Endodermal cell (in vitro differentiated cells): Measurements from ENCODE around the gene TUBA4A. TPM values are rescaled to one million over a fixed set of nuclear protein-coding genes. Genes with fewer than 3 reads are reported as not detected.

Source experiments
- DNase-seq: peaks from one replicate; pipeline ENCODE4 v3.0.0-alpha.2; 2017
- H3K27ac ChIP-seq: 2 replicates; pipeline ENCODE4 v1.5.1; 2013; ENCODE audit warnings: mild to moderate bottlenecking, low read depth, low read length, moderate library complexity
- H3K27me3 ChIP-seq: 2 replicates; pipeline ENCODE4 v1.6.1; 2013; ENCODE audit warnings: mild to moderate bottlenecking, low read length, moderate library complexity; ENCODE audit not compliant: insufficient read depth, control insufficient read depth, poor library complexity, severe bottlenecking
- H3K36me3 ChIP-seq: 2 replicates; pipeline ENCODE4 v1.7.0; 2013; ENCODE audit warnings: mild to moderate bottlenecking, low read length, moderate library complexity; ENCODE audit not compliant: control insufficient read depth, insufficient read depth
- H3K4me1 ChIP-seq: one replicate; pipeline ENCODE4 v1.7.0; 2013; ENCODE audit warnings: low read length; ENCODE audit not compliant: control insufficient read depth, insufficient read depth
- H3K4me3 ChIP-seq: 2 replicates; pipeline ENCODE4 v1.5.1; 2013; ENCODE audit warnings: mild to moderate bottlenecking, low read length, moderate library complexity
- H3K9ac ChIP-seq: 2 replicates; pipeline ENCODE4 v1.6.1; 2013; ENCODE audit warnings: mild to moderate bottlenecking, low read length, moderate library complexity; ENCODE audit not compliant: poor library complexity, severe bottlenecking; ENCODE audit errors: extremely low read depth
- H3K9me3 ChIP-seq: 2 replicates; pipeline ENCODE4 v1.6.1; 2013; ENCODE audit warnings: mild to moderate bottlenecking, low read length, moderate library complexity; ENCODE audit not compliant: control insufficient read depth
- H3K27ac Mint-ChIP-seq: 2 replicates; pipeline ENCODE4 v1.8.0; 2020; ENCODE audit warnings: mixed read lengths
- H3K27me3 Mint-ChIP-seq: 2 replicates; pipeline ENCODE4 v1.8.0; 2021; ENCODE audit warnings: mild to moderate bottlenecking, mixed read lengths; ENCODE audit not compliant: insufficient read depth
- H3K36me3 Mint-ChIP-seq: 2 replicates; pipeline ENCODE4 v1.8.0; 2020; ENCODE audit warnings: low read depth, mixed read lengths
- H3K4me1 Mint-ChIP-seq: 2 replicates; pipeline ENCODE4 v1.8.0; 2020; ENCODE audit warnings: mixed read lengths
- H3K4me3 Mint-ChIP-seq: 2 replicates; pipeline ENCODE4 v1.8.0; 2020; ENCODE audit warnings: mild to moderate bottlenecking, moderate library complexity, mixed read lengths
- H3K9me3 Mint-ChIP-seq: 2 replicates; pipeline ENCODE4 v1.8.0; 2020; ENCODE audit warnings: mild to moderate bottlenecking, mixed read lengths
- CTCF ChIP-seq: fragments of 200-600 bp; sonication (generic); conservative IDR thresholded peaks from 2 replicates; pipeline ENCODE4 v1.5.0; 2021; ENCODE audit warnings: antibody characterized with exemption, mild to moderate bottlenecking
- WGBS, 2 experiments: methylation state at CpG; one replicate each; pipeline versions ENCODE4 v1.1.5 to v1.1.7; 2013; ENCODE audit warnings: missing lambda C conversion rate in 2 of 2, mixed read lengths in 1 of 2; ENCODE audit not compliant: insufficient coverage in 1 of 2, insufficient read length in 1 of 2; 5-methylcytosine and 5-hydroxymethylcytosine counted together
- total RNA-seq, 2 donors: library from RNA; stranded (reverse); fragmentation: NEBNext Ultra II Directional in 1 of 2; extraction: Animal tissue kit (Norgen Biotek cat#: 25700) in 1 of 2; gene quantifications; 2 replicates in 1 of 2; 3 replicates in 1 of 2; pipeline ENCODE4 v1.2.1, GENCODE V29; 2021

TUBA4A gene
- total RNA-seq, 2 donors from 2014 or later = 4.0 to 9.5 TPM

DNA sequence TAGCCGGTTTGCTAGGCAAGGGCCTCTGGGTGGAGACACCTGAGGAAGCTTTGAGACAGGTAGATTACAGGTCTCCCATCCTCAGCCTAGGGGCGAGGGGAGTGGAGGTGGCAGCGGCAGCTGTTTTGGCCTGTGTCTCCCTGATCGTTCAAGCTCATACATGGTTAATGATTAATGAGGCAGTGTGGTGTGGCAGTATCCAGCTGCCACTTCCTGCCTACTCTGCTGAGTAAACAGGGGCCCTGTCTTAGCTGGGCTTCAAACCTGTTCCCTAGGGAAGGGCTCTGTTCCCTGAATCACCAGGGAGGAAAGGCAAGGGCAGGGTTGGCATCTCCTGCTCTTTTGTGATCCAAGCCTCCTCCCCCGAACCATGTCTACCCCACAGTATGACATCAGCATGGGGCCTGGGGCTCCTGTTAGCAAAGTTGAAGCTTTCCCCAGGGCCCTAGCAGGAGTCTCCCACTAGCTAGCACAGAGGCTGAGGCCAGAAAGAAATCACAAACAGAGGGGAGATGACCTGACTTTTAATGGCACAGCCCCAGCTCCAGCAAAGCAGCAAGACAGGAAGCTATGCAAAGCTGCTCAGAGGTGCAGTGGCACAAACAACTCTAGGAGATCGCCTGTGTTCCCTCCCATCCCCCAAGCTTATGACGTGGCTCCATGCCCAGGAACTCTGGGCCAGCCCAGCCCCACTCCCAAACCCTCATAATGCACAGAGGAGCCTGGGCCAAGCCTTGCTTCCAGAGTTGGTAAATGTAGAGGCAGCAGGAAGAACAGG, 4.3 kb downstream of the TUBA4A start:
- Mint-ChIP-seq H3K27me3 (peaks cover 33% of the 10 kb centered on the region), H3K36me3 (peaks cover 5% of the 10 kb centered on the region), H3K27ac (peak overlapping the region; percentile 93), H3K4me3 (peak overlapping the region; percentile 42), H3K4me1 (peaks cover 29% of the 10 kb centered on the region), H3K9me3 (no peaks in the 10 kb centered on the region)
- H3K27me3 ChIP-seq = peaks cover 30% of the 10 kb centered on the region
- H3K4me1 ChIP-seq = peaks cover 21% of the 10 kb centered on the region
- TF ChIP-seq CTCF = no peak
- peaks cover 14% of the 10 kb centered on the region for H3K36me3 ChIP-seq
- H3K27ac ChIP-seq = no peak overlapping the region
- no peaks in the 10 kb centered on the region for H3K9me3 ChIP-seq
- WGBS, 2 experiments = 51 to 68% methylated on average over 4 to 7 of the region's 7 CpGs
- H3K4me3 ChIP-seq = peak overlapping the region; percentile 17
- peak; percentile 66 for DNase-seq
- no peak overlapping the region for H3K9ac ChIP-seq

DNA sequence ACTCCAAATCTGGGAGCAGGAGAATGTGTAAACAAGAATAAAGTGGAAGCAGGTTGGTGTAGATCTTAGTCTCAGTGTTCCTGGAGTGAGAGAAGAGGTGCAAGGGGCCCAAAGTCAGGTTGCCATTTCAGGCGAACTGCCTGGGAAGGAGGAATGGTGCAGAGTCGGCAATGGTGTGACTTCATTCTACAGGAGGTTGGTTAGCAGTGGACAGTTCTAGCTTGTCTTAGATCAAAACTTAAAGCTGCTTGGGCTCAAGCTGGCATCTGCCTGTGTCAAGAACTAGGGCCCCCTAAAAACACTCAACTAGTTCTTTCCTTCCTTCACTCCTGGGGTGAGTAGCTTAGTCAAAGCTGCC, 4.9 kb downstream of the TUBA4A start:
- Histone ChIP-seq H3K27ac (no peak overlapping the region), H3K9me3 (no peaks in the 10 kb centered on the region), H3K9ac (no peak overlapping the region), H3K4me3 (peak overlapping the region; percentile 17), H3K36me3 (peaks cover 14% of the 10 kb centered on the region), H3K27me3 (peaks cover 24% of the 10 kb centered on the region), H3K4me1 (peaks cover 21% of the 10 kb centered on the region)
- peak overlapping the region; percentile 42 for H3K4me3 Mint-ChIP-seq
- H3K9me3 Mint-ChIP-seq = no peaks in the 10 kb centered on the region
- H3K36me3 Mint-ChIP-seq = peaks cover 5% of the 10 kb centered on the region
- peaks cover 28% of the 10 kb centered on the region for H3K27me3 Mint-ChIP-seq
- peaks cover 30% of the 10 kb centered on the region for H3K4me1 Mint-ChIP-seq
- WGBS, 2 experiments = 98% methylated on average over 2 of the region's 2 CpGs; no CpG with 5 or more reads in 1 of the 2 experiments
- no peak for TF ChIP-seq CTCF
- no peak for DNase-seq
- H3K27ac Mint-ChIP-seq = peak overlapping the region; percentile 93

DNA sequence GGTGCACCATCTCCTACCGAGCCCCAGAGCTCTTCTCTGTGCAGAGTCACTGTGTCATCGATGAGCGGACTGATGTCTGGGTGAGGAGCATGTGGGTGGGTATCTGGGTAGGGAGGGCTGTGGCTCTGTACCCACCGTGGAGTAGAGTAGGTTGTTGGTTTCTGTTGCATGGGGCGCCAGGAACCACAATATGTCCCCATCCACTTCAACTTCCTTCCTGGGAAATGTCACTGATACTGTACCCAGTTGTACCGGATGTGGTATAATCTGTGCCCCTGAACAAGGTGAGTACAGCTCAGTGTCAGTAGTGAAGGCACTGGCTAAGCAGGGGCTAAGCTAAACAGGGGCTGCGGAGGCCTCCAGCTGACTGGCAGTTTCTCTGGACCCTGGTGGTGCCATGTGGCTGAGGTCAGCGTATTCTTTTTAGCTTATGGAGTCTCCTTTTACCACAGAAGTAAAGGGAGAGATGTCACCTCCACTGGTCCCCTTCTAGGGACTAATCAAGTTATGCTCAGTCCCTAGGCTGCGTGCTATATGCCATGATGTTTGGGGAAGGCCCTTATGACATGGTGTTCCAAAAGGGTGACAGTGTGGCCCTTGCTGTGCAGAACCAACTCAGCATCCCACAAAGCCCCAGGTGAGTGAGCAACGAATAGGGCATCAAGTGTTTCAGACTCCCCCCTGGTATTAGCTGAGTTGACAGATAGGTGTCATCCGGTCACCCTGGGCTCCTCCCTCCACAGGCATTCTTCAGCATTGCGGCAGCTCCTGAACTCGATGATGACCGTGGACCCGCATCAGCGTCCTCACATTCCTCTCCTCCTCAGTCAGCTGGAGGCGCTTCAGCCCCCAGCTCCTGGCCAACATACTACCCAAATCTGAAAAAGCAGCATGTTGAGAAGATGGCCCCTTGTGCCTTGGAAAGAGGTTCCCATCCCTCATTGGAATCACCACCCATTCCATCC, 5.8 kb downstream of the TUBA4A start:
- Histone ChIP-seq H3K4me3 (no peak overlapping the region), H3K36me3 (peaks cover 14% of the 10 kb centered on the region), H3K27me3 (peaks cover 16% of the 10 kb centered on the region), H3K9me3 (no peaks in the 10 kb centered on the region), H3K9ac (no peak overlapping the region), H3K4me1 (peaks cover 21% of the 10 kb centered on the region), H3K27ac (no peak overlapping the region)
- Mint-ChIP-seq H3K36me3 (peaks cover 5% of the 10 kb centered on the region), H3K4me3 (peak overlapping the region; percentile 42), H3K4me1 (peaks cover 28% of the 10 kb centered on the region), H3K27me3 (peaks cover 21% of the 10 kb centered on the region), H3K27ac (peak overlapping the region; percentile 93), H3K9me3 (no peaks in the 10 kb centered on the region)
- DNase-seq = peak; percentile 69
- WGBS, 2 experiments = 92 to 93% methylated on average over 12 to 17 of the region's 17 CpGs
- TF ChIP-seq CTCF = peak; percentile 12
